ENCODE measurements around the gene PRR35.
A peak's percentile ranks its signal among the peaks of the same experiment; 100 is the strongest.

The PRR35 gene

GRCh38 chr16:560204-560700 is at the start of gene PRR35:
PRR35 (plus strand) TSS chr16:560394; CDS start chr16:563295, 2,901 bp downstream.
- peaks cover 2% of the 10 kb centered on the region for H3K36me3 ChIP-seq (ENCODE audit: insufficient read depth, insufficient read length, low read length)
- peaks cover 18% of the 10 kb centered on the region for H3K4me1 ChIP-seq (ENCODE audit: insufficient read depth, insufficient read length)
- no peak for TF ChIP-seq SUZ12 (IDR thresholded peaks at IDR 0.05; ENCODE audit: extremely low read depth, insufficient read depth, insufficient read length)
- no peak for TF ChIP-seq ZNF274 (IDR thresholded peaks at IDR 0.05; ENCODE audit: low read depth, low read length)
- no peak for TF ChIP-seq YY1 (IDR thresholded peaks at IDR 0.05; ENCODE audit: insufficient read depth, insufficient read length)
- H3K27me3 ChIP-seq (ENCODE audit: insufficient read depth, insufficient read length) = peaks cover 42% of the 10 kb centered on the region
- H3K9me3 ChIP-seq (ENCODE audit: insufficient read depth, low read length) = no peaks in the 10 kb centered on the region
- peak within 1 kb of the TSS; percentile 24 for H3K4me3 ChIP-seq (ENCODE audit: insufficient read length, low read depth)
- peak within 1 kb of the TSS; percentile 68 for H3K9ac ChIP-seq (ENCODE audit: insufficient read length, low read depth)
- no peak for DNase-seq (ENCODE audit: low read depth, low spot score)

- Histone ChIP-seq H3K9ac (ENCODE audit: insufficient read length, low read depth) (no peak overlapping the region), H3K4me3 (ENCODE audit: insufficient read length, low read depth) (no peak overlapping the region), H3K9me3 (ENCODE audit: insufficient read depth, low read length) (no peaks in the 10 kb centered on the region), H3K36me3 (ENCODE audit: insufficient read depth, insufficient read length, low read length) (peaks cover 48% of the 10 kb centered on the region), H3K4me1 (ENCODE audit: insufficient read depth, insufficient read length) (peaks cover 2% of the 10 kb centered on the region), H3K27me3 (ENCODE audit: insufficient read depth, insufficient read length) (no peaks in the 10 kb centered on the region)
- no peak for DNase-seq (ENCODE audit: low read depth, low spot score)
- TF ChIP-seq YY1 (IDR thresholded peaks at IDR 0.05; ENCODE audit: insufficient read depth, insufficient read length) = no peak
- TF ChIP-seq ZNF274 (IDR thresholded peaks at IDR 0.05; ENCODE audit: low read depth, low read length) = no peak
- TF ChIP-seq SUZ12 (IDR thresholded peaks at IDR 0.05; ENCODE audit: extremely low read depth, insufficient read depth, insufficient read length) = no peak
Measured at GRCh38 chr16:512802-513201, 47.4 kb upstream of the PRR35 start.

- Histone ChIP-seq H3K4me1 (ENCODE audit: insufficient read depth, insufficient read length) (peaks cover 4% of the 10 kb centered on the region), H3K27me3 (ENCODE audit: insufficient read depth, insufficient read length) (no peaks in the 10 kb centered on the region), H3K9ac (ENCODE audit: insufficient read length, low read depth) (peak overlapping the region; percentile 10), H3K36me3 (ENCODE audit: insufficient read depth, insufficient read length, low read length) (peaks cover 52% of the 10 kb centered on the region), H3K4me3 (ENCODE audit: insufficient read length, low read depth) (no peak overlapping the region), H3K9me3 (ENCODE audit: insufficient read depth, low read length) (no peaks in the 10 kb centered on the region)
- TF ChIP-seq SUZ12 (IDR thresholded peaks at IDR 0.05; ENCODE audit: extremely low read depth, insufficient read depth, insufficient read length) = no peak
- no peak for DNase-seq (ENCODE audit: low read depth, low spot score)
Measured at GRCh38 chr16:513950-514349, 46.2 kb upstream of the PRR35 start.

DNA sequence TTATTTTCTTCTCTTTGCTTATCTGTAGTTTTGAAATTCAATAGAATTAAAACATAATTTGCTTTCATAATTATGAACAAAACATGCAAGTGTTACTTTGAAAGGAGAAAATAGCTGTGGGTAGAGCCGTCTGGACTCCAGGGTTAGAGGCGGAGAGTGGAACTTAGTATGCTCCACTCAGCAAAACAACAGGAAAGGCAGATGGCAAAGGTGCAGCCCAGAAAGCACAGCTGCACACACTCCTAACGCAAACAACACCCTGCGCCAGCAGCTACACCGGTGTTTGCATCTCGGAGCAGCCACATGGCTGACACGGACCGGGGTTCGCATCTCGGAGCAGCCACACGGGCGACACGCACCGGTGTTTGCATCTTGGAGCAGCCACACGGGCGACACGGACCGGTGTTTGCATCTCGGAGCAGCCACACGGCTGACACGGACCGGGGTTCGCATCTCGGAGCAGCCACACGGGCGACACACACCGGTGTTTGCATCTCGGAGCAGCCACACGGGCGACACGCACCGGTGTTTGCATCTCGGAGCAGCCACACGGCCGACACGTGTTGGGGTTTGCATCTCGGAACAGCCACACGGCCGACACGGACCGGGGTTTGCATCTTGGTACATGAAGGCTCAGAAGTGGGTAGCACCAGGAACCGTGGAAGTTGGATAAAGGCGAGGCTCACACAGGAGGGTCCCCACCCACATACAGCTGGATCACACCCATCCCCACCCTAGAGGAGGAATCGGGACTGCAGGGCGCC is 44.8 kb upstream of the PRR35 start:
- Histone ChIP-seq H3K9ac (ENCODE audit: insufficient read length, low read depth) (no peak overlapping the region), H3K36me3 (ENCODE audit: insufficient read depth, insufficient read length, low read length) (peaks cover 56% of the 10 kb centered on the region)
- no peak for DNase-seq (ENCODE audit: low read depth, low spot score)

GRCh38 chr16:515939-516226 is 44.3 kb upstream of the PRR35 start:
- no peaks in the 10 kb centered on the region for H3K27me3 ChIP-seq (ENCODE audit: insufficient read depth, insufficient read length)
- no peaks in the 10 kb centered on the region for H3K9me3 ChIP-seq (ENCODE audit: insufficient read depth, low read length)
- H3K36me3 ChIP-seq (ENCODE audit: insufficient read depth, insufficient read length, low read length) = peaks cover 58% of the 10 kb centered on the region
- TF ChIP-seq SUZ12 (IDR thresholded peaks at IDR 0.05; ENCODE audit: extremely low read depth, insufficient read depth, insufficient read length) = no peak
- no peak for TF ChIP-seq ZNF274 (IDR thresholded peaks at IDR 0.05; ENCODE audit: low read depth, low read length)
- TF ChIP-seq YY1 (IDR thresholded peaks at IDR 0.05; ENCODE audit: insufficient read depth, insufficient read length) = no peak
- peaks cover 6% of the 10 kb centered on the region for H3K4me1 ChIP-seq (ENCODE audit: insufficient read depth, insufficient read length)
- no peak for DNase-seq (ENCODE audit: low read depth, low spot score)
- no peak overlapping the region for H3K9ac ChIP-seq (ENCODE audit: insufficient read length, low read depth)
- no peak overlapping the region for H3K4me3 ChIP-seq (ENCODE audit: insufficient read length, low read depth)

More for the DNA sequence above, 44.8 kb upstream of the PRR35 start:
- H3K4me3 ChIP-seq (ENCODE audit: insufficient read length, low read depth) = no peak overlapping the region
- no peaks in the 10 kb centered on the region for H3K9me3 ChIP-seq (ENCODE audit: insufficient read depth, low read length)
- TF ChIP-seq YY1 (IDR thresholded peaks at IDR 0.05; ENCODE audit: insufficient read depth, insufficient read length) = no peak
- no peak for TF ChIP-seq ZNF274 (IDR thresholded peaks at IDR 0.05; ENCODE audit: low read depth, low read length)
- TF ChIP-seq SUZ12 (IDR thresholded peaks at IDR 0.05; ENCODE audit: extremely low read depth, insufficient read depth, insufficient read length) = no peak
- H3K27me3 ChIP-seq (ENCODE audit: insufficient read depth, insufficient read length) = no peaks in the 10 kb centered on the region
- peaks cover 5% of the 10 kb centered on the region for H3K4me1 ChIP-seq (ENCODE audit: insufficient read depth, insufficient read length)

- H3K4me1 ChIP-seq (ENCODE audit: insufficient read depth, insufficient read length) = peaks cover 10% of the 10 kb centered on the region
- no peak overlapping the region for H3K4me3 ChIP-seq (ENCODE audit: insufficient read length, low read depth)
- no peak overlapping the region for H3K9ac ChIP-seq (ENCODE audit: insufficient read length, low read depth)
- DNase-seq (ENCODE audit: low read depth, low spot score) = no peak
- H3K36me3 ChIP-seq (ENCODE audit: insufficient read depth, insufficient read length, low read length) = peaks cover 62% of the 10 kb centered on the region
- TF ChIP-seq SUZ12 (IDR thresholded peaks at IDR 0.05; ENCODE audit: extremely low read depth, insufficient read depth, insufficient read length) (no peak), ZNF274 (IDR thresholded peaks at IDR 0.05; ENCODE audit: low read depth, low read length) (no peak), YY1 (IDR thresholded peaks at IDR 0.05; ENCODE audit: insufficient read depth, insufficient read length) (no peak)
- H3K27me3 ChIP-seq (ENCODE audit: insufficient read depth, insufficient read length) = no peaks in the 10 kb centered on the region
- H3K9me3 ChIP-seq (ENCODE audit: insufficient read depth, low read length) = no peaks in the 10 kb centered on the region
Measured at GRCh38 chr16:516301-516700, 43.9 kb upstream of the PRR35 start.

DNA sequence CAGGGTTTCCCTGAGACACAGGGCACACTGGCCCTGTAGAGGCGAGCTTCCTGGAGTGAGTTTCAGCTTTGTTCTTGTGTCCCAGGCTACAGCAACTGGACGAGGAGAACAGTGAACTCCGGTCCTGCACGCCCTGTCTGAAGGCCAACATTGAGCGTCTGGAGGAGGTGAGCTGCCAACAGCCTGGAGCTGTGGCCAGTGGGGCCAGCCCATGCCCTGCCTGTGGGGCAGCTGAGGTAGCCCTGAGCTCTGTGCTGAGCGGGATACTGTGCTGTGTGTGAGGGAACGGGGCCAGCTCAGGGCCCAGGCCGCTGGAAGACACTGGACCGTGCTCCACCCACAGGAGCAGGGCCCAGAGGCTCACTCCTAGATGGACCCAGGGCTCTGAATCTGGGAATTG is 41.3 kb upstream of the PRR35 start:
- no peak overlapping the region for H3K9ac ChIP-seq (ENCODE audit: insufficient read length, low read depth)
- H3K4me3 ChIP-seq (ENCODE audit: insufficient read length, low read depth) = no peak overlapping the region
- no peak for DNase-seq (ENCODE audit: low read depth, low spot score)
- TF ChIP-seq ZNF274 (IDR thresholded peaks at IDR 0.05; ENCODE audit: low read depth, low read length) (no peak), SUZ12 (IDR thresholded peaks at IDR 0.05; ENCODE audit: extremely low read depth, insufficient read depth, insufficient read length) (no peak), YY1 (IDR thresholded peaks at IDR 0.05; ENCODE audit: insufficient read depth, insufficient read length) (no peak)
- H3K36me3 ChIP-seq (ENCODE audit: insufficient read depth, insufficient read length, low read length) = peaks cover 70% of the 10 kb centered on the region
- peaks cover 18% of the 10 kb centered on the region for H3K4me1 ChIP-seq (ENCODE audit: insufficient read depth, insufficient read length)
- H3K27me3 ChIP-seq (ENCODE audit: insufficient read depth, insufficient read length) = no peaks in the 10 kb centered on the region
- no peaks in the 10 kb centered on the region for H3K9me3 ChIP-seq (ENCODE audit: insufficient read depth, low read length)
